WTC11 (cell line): ENCODE measurements around the gene SMIM44. TPM values are rescaled to one million over a fixed set of nuclear protein-coding genes. Genes with fewer than 3 reads are reported as not detected.

Experiments
- ATAC-seq: fragments of 200-7000 bp; cut with Tn5 transposase; 2 replicates; pipeline ENCODE4 v1.10.0; 2021; ENCODE audit warnings: mild to moderate bottlenecking, moderate library complexity
- CTCF ChIA-PET: fragments of 300-600 bp; sonication (Branson Sonifier 250); formaldehyde crosslinking; loops from one replicate; lab custom pipeline; 2021; ENCODE audit warnings: antibody characterized with exemption; lab: Charles Lee
- POLR2A ChIA-PET: fragments of 350-600 bp; sonication (Branson Sonifier 250); formaldehyde crosslinking; loops from one replicate; lab custom pipeline; 2021; ENCODE audit warnings: antibody characterized with exemption; lab: Charles Lee
- DNase-seq: peaks from one replicate; pipeline ENCODE4 v3.0.0; 2021; ENCODE audit warnings: low spot score
- H3K27ac Mint-ChIP-seq: 2 replicates; pipeline ENCODE4 v1.8.0; 2021; ENCODE audit warnings: mixed read lengths
- H3K27me3 Mint-ChIP-seq: 2 replicates; pipeline ENCODE4 v1.8.0; 2021; ENCODE audit warnings: low read depth, mild to moderate bottlenecking, moderate library complexity, mixed read lengths
- H3K36me3 Mint-ChIP-seq: 2 replicates; pipeline ENCODE4 v1.8.0; 2021; ENCODE audit warnings: mixed read lengths
- H3K4me1 Mint-ChIP-seq: 2 replicates; pipeline ENCODE4 v1.8.0; 2022; ENCODE audit warnings: mixed read lengths
- H3K4me3 Mint-ChIP-seq: 2 replicates; pipeline ENCODE4 v1.8.0; 2021; ENCODE audit warnings: mild to moderate bottlenecking, moderate library complexity, mixed read lengths
- H3K9me3 Mint-ChIP-seq: 2 replicates; pipeline ENCODE4 v1.8.0; 2021; ENCODE audit warnings: mixed read lengths
- ATF3 ChIP-seq: sonication (generic); formaldehyde crosslinking; conservative IDR thresholded peaks from 2 replicates; pipeline ENCODE4 v1.8.1; 2022; ENCODE audit warnings: mild to moderate bottlenecking, missing genetic modification reagents
- EMX1 ChIP-seq: fragments of 250-450 bp; sonication (Bioruptor Pico); IDR thresholded peaks from 2 replicates; pipeline ENCODE4 v1.8.0; 2021; ENCODE audit warnings: mild to moderate bottlenecking
- ESRRA ChIP-seq: sonication (generic); formaldehyde crosslinking; IDR thresholded peaks from 2 replicates; pipeline ENCODE4 v1.8.1; 2022; ENCODE audit warnings: mild to moderate bottlenecking, missing genetic modification reagents, borderline replicate concordance
- GABPB1 ChIP-seq: sonication (generic); formaldehyde crosslinking; IDR thresholded peaks from 2 replicates; pipeline ENCODE4 v1.8.1; 2023; ENCODE audit warnings: mild to moderate bottlenecking, missing genetic modification reagents
- NR3C1 ChIP-seq: sonication (generic); formaldehyde crosslinking; conservative IDR thresholded peaks from 2 replicates; pipeline ENCODE4 v1.8.1; 2023; ENCODE audit warnings: low read depth, mild to moderate bottlenecking, missing genetic modification reagents
- PRDM15 ChIP-seq: sonication (generic); formaldehyde crosslinking; IDR thresholded peaks from 2 replicates; pipeline ENCODE4 v1.8.0; 2022; ENCODE audit warnings: missing genetic modification reagents
- SOX15 ChIP-seq: fragments of 250-450 bp; sonication (Bioruptor Pico); IDR thresholded peaks from 2 replicates; pipeline ENCODE4 v1.9.0; 2021; ENCODE audit warnings: mild to moderate bottlenecking
- ZNF232 ChIP-seq: sonication (generic); formaldehyde crosslinking; IDR thresholded peaks from 2 replicates; pipeline ENCODE4 v1.8.0; 2022; ENCODE audit warnings: mild to moderate bottlenecking, missing genetic modification reagents
- ZNF425 ChIP-seq: fragments of 250-450 bp; sonication (Bioruptor Pico); conservative IDR thresholded peaks from 2 replicates; pipeline ENCODE4 v1.9.0; 2021; ENCODE audit warnings: mild to moderate bottlenecking
- ZNF512 ChIP-seq: sonication (generic); formaldehyde crosslinking; IDR thresholded peaks from 2 replicates; pipeline ENCODE4 v1.8.1; 2022; ENCODE audit warnings: missing genetic modification reagents, borderline replicate concordance
- total RNA-seq: library from RNA; stranded (reverse); gene quantifications from 3 replicates; pipeline ENCODE4 v1.2.3, GENCODE V29; 2021
- TF ChIP-seq, protein P1 (sequence below): sonication (generic); formaldehyde crosslinking; IDR thresholded peaks from 2 replicates; pipeline ENCODE4 v1.8.0; 2023; ENCODE audit warnings: missing genetic modification reagents
- TF ChIP-seq, protein P2 (sequence below): sonication (generic); formaldehyde crosslinking; IDR thresholded peaks from 2 replicates; pipeline ENCODE4 v1.8.0; 2022; ENCODE audit warnings: mild to moderate bottlenecking, missing genetic modification reagents
- TF ChIP-seq, protein P3 (sequence below): sonication (generic); formaldehyde crosslinking; IDR thresholded peaks from 2 replicates; pipeline ENCODE4 v1.8.1; 2023; ENCODE audit warnings: mild to moderate bottlenecking, missing genetic modification reagents, moderate library complexity
- TF ChIP-seq, protein P4 (sequence below): fragments of 200-600 bp; IDR thresholded peaks from 2 replicates; pipeline ENCODE4 v1.8.0; 2022; ENCODE audit warnings: antibody characterized with exemption

Gene SMIM44
- total RNA-seq, 1 experiment from 2014 or later = not detected

GRCh38 chr19:3533033-3533432 is 49.8 kb upstream of the SMIM44 start (continued):
- TF ChIP-seq GABPB1 (CRISPR knock-in tag) (no peak), ESRRA (no peak)

- DNase-seq = no peak
- no peaks in the 10 kb centered on the region for H3K9me3 Mint-ChIP-seq
- TF ChIP-seq, protein P1, sequence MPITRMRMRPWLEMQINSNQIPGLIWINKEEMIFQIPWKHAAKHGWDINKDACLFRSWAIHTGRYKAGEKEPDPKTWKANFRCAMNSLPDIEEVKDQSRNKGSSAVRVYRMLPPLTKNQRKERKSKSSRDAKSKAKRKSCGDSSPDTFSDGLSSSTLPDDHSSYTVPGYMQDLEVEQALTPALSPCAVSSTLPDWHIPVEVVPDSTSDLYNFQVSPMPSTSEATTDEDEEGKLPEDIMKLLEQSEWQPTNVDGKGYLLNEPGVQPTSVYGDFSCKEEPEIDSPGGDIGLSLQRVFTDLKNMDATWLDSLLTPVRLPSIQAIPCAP (CRISPR knock-in tag) = no peak
- no peak for TF ChIP-seq SOX15 (CRISPR knock-in tag)
- TF ChIP-seq, all 79 proteins: peak for 0
- H3K27ac Mint-ChIP-seq = no peak overlapping the region
- ChIA-PET CTCF (interaction anchor here (1.0 to 1.5 kb wide), 4 partner anchors 13 to 192 kb away, joined by 3 to 8 read pairs (median 4); no protein-coding TSS in a partner anchor), POLR2A (no interaction called here)
- no peaks in the 10 kb centered on the region for H3K4me1 Mint-ChIP-seq
- peaks cover 29% of the 10 kb centered on the region for H3K36me3 Mint-ChIP-seq
- no peak for ATAC-seq
- H3K4me3 Mint-ChIP-seq = no peak overlapping the region
- H3K27me3 Mint-ChIP-seq = no peaks in the 10 kb centered on the region
Measured at GRCh38 chr19:3532154-3532786, 49.0 kb upstream of the SMIM44 start.

- ATAC-seq = peak; percentile 50; the same call in 1 of the 2 replicates
- POLR2A ChIA-PET = interaction anchor here (0.6 kb wide), 1 partner anchor 14 kb away, joined by 8 read pairs; no protein-coding TSS in a partner anchor
- H3K27me3 Mint-ChIP-seq = no peaks in the 10 kb centered on the region
Measured at GRCh38 chr19:3531716-3532115, 48.5 kb upstream of the SMIM44 start.

More at GRCh38 chr19:3531716-3532115, 48.5 kb upstream of the SMIM44 start:
- DNase-seq = no peak
- no peak overlapping the region for H3K27ac Mint-ChIP-seq
- TF ChIP-seq ZNF512 (CRISPR knock-in tag) (no peak), ZNF232 (CRISPR knock-in tag) (no peak), SOX15 (CRISPR knock-in tag) (no peak), NR3C1 (CRISPR knock-in tag) (no peak), ZNF425 (CRISPR knock-in tag) (no peak), ATF3 (CRISPR knock-in tag) (no peak), PRDM15 (CRISPR knock-in tag) (no peak), EMX1 (CRISPR knock-in tag) (no peak)
- TF ChIP-seq, protein P2, sequence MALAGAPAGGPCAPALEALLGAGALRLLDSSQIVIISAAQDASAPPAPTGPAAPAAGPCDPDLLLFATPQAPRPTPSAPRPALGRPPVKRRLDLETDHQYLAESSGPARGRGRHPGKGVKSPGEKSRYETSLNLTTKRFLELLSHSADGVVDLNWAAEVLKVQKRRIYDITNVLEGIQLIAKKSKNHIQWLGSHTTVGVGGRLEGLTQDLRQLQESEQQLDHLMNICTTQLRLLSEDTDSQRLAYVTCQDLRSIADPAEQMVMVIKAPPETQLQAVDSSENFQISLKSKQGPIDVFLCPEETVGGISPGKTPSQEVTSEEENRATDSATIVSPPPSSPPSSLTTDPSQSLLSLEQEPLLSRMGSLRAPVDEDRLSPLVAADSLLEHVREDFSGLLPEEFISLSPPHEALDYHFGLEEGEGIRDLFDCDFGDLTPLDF (CRISPR knock-in tag) = no peak
- TF ChIP-seq, protein P3, sequence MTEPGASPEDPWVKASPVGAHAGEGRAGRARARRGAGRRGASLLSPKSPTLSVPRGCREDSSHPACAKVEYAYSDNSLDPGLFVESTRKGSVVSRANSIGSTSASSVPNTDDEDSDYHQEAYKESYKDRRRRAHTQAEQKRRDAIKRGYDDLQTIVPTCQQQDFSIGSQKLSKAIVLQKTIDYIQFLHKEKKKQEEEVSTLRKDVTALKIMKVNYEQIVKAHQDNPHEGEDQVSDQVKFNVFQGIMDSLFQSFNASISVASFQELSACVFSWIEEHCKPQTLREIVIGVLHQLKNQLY (CRISPR knock-in tag) = no peak
- TF ChIP-seq, protein P4, sequence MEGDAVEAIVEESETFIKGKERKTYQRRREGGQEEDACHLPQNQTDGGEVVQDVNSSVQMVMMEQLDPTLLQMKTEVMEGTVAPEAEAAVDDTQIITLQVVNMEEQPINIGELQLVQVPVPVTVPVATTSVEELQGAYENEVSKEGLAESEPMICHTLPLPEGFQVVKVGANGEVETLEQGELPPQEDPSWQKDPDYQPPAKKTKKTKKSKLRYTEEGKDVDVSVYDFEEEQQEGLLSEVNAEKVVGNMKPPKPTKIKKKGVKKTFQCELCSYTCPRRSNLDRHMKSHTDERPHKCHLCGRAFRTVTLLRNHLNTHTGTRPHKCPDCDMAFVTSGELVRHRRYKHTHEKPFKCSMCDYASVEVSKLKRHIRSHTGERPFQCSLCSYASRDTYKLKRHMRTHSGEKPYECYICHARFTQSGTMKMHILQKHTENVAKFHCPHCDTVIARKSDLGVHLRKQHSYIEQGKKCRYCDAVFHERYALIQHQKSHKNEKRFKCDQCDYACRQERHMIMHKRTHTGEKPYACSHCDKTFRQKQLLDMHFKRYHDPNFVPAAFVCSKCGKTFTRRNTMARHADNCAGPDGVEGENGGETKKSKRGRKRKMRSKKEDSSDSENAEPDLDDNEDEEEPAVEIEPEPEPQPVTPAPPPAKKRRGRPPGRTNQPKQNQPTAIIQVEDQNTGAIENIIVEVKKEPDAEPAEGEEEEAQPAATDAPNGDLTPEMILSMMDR = no peak
- CTCF ChIA-PET = interaction anchor here (1.0 to 1.5 kb wide), 5 partner anchors 13 to 193 kb away, joined by 3 to 8 read pairs (median 3); no protein-coding TSS in a partner anchor
- no peak overlapping the region for H3K4me3 Mint-ChIP-seq
- H3K36me3 Mint-ChIP-seq = peaks cover 33% of the 10 kb centered on the region
- no peaks in the 10 kb centered on the region for H3K9me3 Mint-ChIP-seq
- H3K4me1 Mint-ChIP-seq = no peaks in the 10 kb centered on the region
